NCI-H446 treated with DMSO at 0.1 percent for 48 hours (cell line): ENCODE results near the gene CHD5.

Experiments used
- DNase-seq: peaks from one replicate; lab custom pipeline; 2025; lab: John Stamatoyannopoulos, UW

CHD5 gene

GRCh38 chr1:6111991-6112689, 68.0 kb downstream of the CHD5 start:
- DNase-seq, result no peak

- DNase-seq, result peak; percentile 83
Measured at GRCh38 chr1:6111571-6111970, 68.5 kb downstream of the CHD5 start.

- DNase-seq, result no peak
Measured at GRCh38 chr1:6110326-6110725, 69.8 kb downstream of the CHD5 start.

- DNase-seq, result no peak
Measured at GRCh38 chr1:6109688-6110087, 70.4 kb downstream of the CHD5 start.

- DNase-seq, result peak; percentile 66
Measured at GRCh38 chr1:6108937-6109614, 71.0 kb downstream of the CHD5 start.

GRCh38 chr1:6108476-6108875, 71.6 kb downstream of the CHD5 start:
- DNase-seq, result no peak

GRCh38 chr1:6107409-6108356, 72.4 kb downstream of the CHD5 start:
- DNase-seq, result no peak

GRCh38 chr1:6106977-6107376, 73.1 kb downstream of the CHD5 start:
- DNase-seq, result no peak

- no peak for DNase-seq
Measured at GRCh38 chr1:6106321-6106731, 73.8 kb downstream of the CHD5 start.

- DNase-seq, result no peak
Measured at GRCh38 chr1:6105763-6106162, 74.4 kb downstream of the CHD5 start.

GRCh38 chr1:6105218-6105679, 74.9 kb downstream of the CHD5 start:
- DNase-seq, result no peak

GRCh38 chr1:6104631-6105030, 75.5 kb downstream of the CHD5 start:
- no peak for DNase-seq

- no peak for DNase-seq
Measured at GRCh38 chr1:6103854-6104530, 76.1 kb downstream of the CHD5 start.

GRCh38 chr1:6103111-6103853, 76.8 kb downstream of the CHD5 start:
- DNase-seq, result no peak

GRCh38 chr1:6102532-6102845, 77.6 kb downstream of the CHD5 start:
- no peak for DNase-seq

- DNase-seq, result no peak
Measured at GRCh38 chr1:6101826-6102531, 78.1 kb downstream of the CHD5 start.

- no peak for DNase-seq
Measured at GRCh38 chr1:6100861-6101783, 79.0 kb downstream of the CHD5 start.

GRCh38 chr1:6099787-6100765, 80.0 kb downstream of the CHD5 start:
- DNase-seq, result no peak
